Spleen (tissue), 11 donors: Measurements from ENCODE around the gene TRMO. TPM values are rescaled to one million over a fixed set of nuclear protein-coding genes. Genes with fewer than 3 reads are reported as not detected.

ENCODE experiments used
- DNase-seq: peaks from one replicate; pipeline ENCODE4 v3.0.0-alpha.2; 2020
- H3K27ac ChIP-seq, 8 donors: fragments of 200-600 bp; sonication (generic) in 7 of 8; 1 replicate in 4 of 8; 2 replicates in 4 of 8; pipeline versions ENCODE4 v1.5.0 to v1.8.0; 2016 to 2021; ENCODE audit warnings: inconsistent platforms in 4 of 8, mild to moderate bottlenecking in 4 of 8, moderate library complexity in 1 of 8
- H3K27me3 ChIP-seq, 7 donors: fragments of 200-600 bp; sonication (generic) in 6 of 7; replicated peaks in 1 of 7; 1 replicate in 4 of 7; 2 replicates in 3 of 7; pipeline versions ENCODE4 v1.5.0 to v1.8.0; 2016 to 2021; ENCODE audit warnings: inconsistent platforms in 3 of 7, mild to moderate bottlenecking in 1 of 7
- H3K36me3 ChIP-seq, 6 donors: fragments of 200-600 bp; sonication (generic) in 5 of 6; 1 replicate in 4 of 6; 2 replicates in 2 of 6; pipeline versions ENCODE4 v1.5.0 to v1.8.0; 2016 to 2021; ENCODE audit warnings: inconsistent platforms in 2 of 6
- H3K4me1 ChIP-seq, 6 donors: fragments of 200-600 bp; sonication (generic) in 5 of 6; 1 replicate in 3 of 6; 2 replicates in 3 of 6; pipeline versions ENCODE4 v1.5.0 to v1.8.0; 2016 to 2021; ENCODE audit warnings: inconsistent platforms in 3 of 6
- H3K4me3 ChIP-seq, 8 donors: fragments of 200-600 bp; sonication (generic) in 7 of 8; 1 replicate in 4 of 8; 2 replicates in 4 of 8; pipeline versions ENCODE4 v1.5.0 to v1.8.0; 2016 to 2021; ENCODE audit warnings: inconsistent platforms in 4 of 8, mild to moderate bottlenecking in 4 of 8, moderate library complexity in 2 of 8
- H3K9me3 ChIP-seq, 8 donors: fragments of 200-600 bp; sonication (generic) in 7 of 8; 1 replicate in 4 of 8; 2 replicates in 4 of 8; pipeline versions ENCODE4 v1.5.0 to v1.8.0; 2016 to 2021; ENCODE audit warnings: inconsistent platforms in 4 of 8
- POLR2A ChIP-seq, 3 donors: fragments of 450-650 bp; IDR thresholded peaks; one replicate each; pipeline ENCODE4 v1.5.1; 2017; ENCODE audit warnings: antibody characterized with exemption in 3 of 3, mild to moderate bottlenecking in 1 of 3
- POLR2AphosphoS5 ChIP-seq, 3 donors: sonication (generic); formaldehyde crosslinking; IDR thresholded peaks; one replicate each; pipeline ENCODE4 v1.5.1; 2017; ENCODE audit warnings: antibody characterized with exemption in 3 of 3
- WGBS, 5 donors: extraction: QIAGEN DNeasy Blood & Tissue Kit in 3 of 5; methylation state at CpG; one replicate each; pipeline versions ENCODE4 v1.1.5 to v1.1.7; 2013 to 2018; 5-methylcytosine and 5-hydroxymethylcytosine counted together
- intact Hi-C: fragments of 100-400 bp; cut with DNase I; formaldehyde crosslinking; loops from one replicate; pipeline ENCODE4 v1.15.0; 2023; ENCODE audit warnings: low total_unique reads
- polyA plus RNA-seq, 3 donors: library from polyadenylated mRNA; stranded (reverse); fragments of 200-250 nt; gene quantifications; one replicate each; pipeline ENCODE4 v1.2.1, GENCODE V29; 2013
- total RNA-seq, 7 donors: library from RNA; depleted of rRNA in 3 of 7; stranded (reverse); fragments of >200 nt in 3 of 7; fragmentation: NEBNext Ultra II Directional in 4 of 7; extraction: Animal tissue kit (Norgen Biotek cat#: 25700) in 4 of 7; gene quantifications; one replicate each; pipeline versions ENCODE4 v1.1.0 to v1.2.1, GENCODE V29; 2016 to 2021
- TF ChIP-seq, protein P1 (sequence below), 11 experiments: fragments of 200-600 bp in 7 of 11; fragments of 450-650 bp in 4 of 11; sonication (generic) in 4 of 11; IDR thresholded peaks in 8 of 11; conservative IDR thresholded peaks in 3 of 11; 1 replicate in 7 of 11; 2 replicates in 4 of 11; pipeline versions ENCODE4 v1.4.0 to v1.8.0; 2016 to 2021; ENCODE audit warnings: antibody characterized with exemption in 11 of 11, inconsistent platforms in 4 of 11, mild to moderate bottlenecking in 1 of 11
- donor health status: healthy with polysubstance abuse.
- donor health status: DM: no; HTN: no; CAD: no; lungs with moderate emphysema.
- donor health status: DM: no; HTN: no; CAD: no.
- donor health status: Bipolar disorder and iron deficiency.
- donor health status: healthy.
- donor health status: DM: no; HTN: no; CAD: no.
- donor health status: DM: yes; HTN: yes; CAD: no.

TRMO gene
- total and polyA plus RNA-seq, 10 donors, result 11.2 to 58.6 (median 22.5) TPM

DNA sequence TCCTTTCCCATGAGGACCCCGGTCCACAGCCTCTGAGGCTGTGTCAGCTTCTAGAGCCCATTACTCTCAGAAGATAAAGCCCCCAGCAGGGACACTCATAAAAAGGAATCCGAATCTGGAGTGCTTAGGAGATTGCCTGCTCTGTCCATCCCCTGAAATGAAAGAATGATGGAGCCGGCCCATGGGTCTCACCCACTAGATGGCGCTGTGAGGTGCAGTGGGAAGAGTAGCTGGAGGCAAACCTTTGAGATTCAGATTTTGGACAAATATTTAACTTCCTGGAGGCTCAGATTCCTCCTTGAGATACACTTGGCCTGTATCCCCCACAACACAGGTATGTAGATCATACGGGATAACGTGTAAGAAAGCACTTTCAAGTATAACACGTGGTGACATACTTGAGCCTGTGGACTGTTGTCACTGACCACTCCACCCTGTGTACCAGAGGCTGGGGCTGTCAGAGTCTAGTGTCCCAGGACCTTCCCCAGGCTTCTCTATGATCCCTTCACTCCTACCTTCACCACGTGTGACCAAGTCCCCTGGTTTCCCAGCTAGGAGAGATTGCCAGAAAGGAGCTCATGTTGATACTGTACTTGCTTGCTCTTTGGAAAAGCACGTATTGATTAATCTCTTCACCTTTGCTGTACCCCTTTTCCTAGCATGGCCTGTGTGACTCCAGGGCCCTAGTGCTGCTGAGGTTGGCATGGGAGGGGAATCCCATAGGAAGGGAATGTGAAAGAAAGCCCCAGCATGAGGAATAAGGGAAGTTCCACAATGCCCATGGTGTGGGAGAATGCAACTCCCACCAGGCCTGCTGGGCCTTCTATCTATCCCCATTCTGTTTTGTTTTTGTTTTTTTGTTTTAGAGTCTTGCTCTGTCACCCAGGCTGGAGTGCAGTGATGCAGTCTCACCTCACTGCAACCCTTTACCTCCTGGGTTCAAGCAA is 32.1 kb downstream of the TRMO start:
- intact Hi-C loops, result no loop called here

DNA sequence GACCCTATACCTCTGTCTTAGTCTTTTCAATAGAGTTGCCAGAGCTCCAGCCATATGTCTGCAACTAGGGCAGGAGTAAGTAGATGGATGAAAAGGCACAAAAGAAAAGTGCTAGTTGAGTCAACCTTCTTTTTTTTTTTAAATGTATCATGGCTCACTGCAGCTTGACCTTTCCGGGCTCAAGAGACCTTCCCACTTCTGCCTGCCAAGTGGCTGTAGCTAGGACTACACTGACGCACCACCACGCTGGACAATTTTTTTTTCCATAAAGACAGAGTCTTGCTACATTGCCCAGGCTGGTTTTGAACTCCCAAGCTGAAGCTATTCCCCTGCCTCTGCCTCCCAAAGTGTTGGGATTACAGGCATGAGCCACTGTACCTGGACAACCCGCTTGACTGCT is 42.0 kb downstream of the TRMO start:
- no peaks in the 10 kb centered on the region for H3K27me3 ChIP-seq
- DNase-seq, result no peak
- no peak overlapping the region for H3K27ac ChIP-seq
- WGBS, 5 donors, result 76 to 85% (median 80%) methylated on average over 4 of the region's 4 CpGs
- H3K4me1 ChIP-seq, result peaks cover 0 to 5% (median 0%) of the 10 kb centered on the region in 6 donors
- H3K36me3 ChIP-seq, result no peaks in the 10 kb centered on the region
- TF ChIP-seq POLR2AphosphoS5 (IDR thresholded peaks at IDR 0.05) (no peak), POLR2A (IDR thresholded peaks at IDR 0.05) (no peak)
- TF ChIP-seq, protein P1, sequence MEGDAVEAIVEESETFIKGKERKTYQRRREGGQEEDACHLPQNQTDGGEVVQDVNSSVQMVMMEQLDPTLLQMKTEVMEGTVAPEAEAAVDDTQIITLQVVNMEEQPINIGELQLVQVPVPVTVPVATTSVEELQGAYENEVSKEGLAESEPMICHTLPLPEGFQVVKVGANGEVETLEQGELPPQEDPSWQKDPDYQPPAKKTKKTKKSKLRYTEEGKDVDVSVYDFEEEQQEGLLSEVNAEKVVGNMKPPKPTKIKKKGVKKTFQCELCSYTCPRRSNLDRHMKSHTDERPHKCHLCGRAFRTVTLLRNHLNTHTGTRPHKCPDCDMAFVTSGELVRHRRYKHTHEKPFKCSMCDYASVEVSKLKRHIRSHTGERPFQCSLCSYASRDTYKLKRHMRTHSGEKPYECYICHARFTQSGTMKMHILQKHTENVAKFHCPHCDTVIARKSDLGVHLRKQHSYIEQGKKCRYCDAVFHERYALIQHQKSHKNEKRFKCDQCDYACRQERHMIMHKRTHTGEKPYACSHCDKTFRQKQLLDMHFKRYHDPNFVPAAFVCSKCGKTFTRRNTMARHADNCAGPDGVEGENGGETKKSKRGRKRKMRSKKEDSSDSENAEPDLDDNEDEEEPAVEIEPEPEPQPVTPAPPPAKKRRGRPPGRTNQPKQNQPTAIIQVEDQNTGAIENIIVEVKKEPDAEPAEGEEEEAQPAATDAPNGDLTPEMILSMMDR (IDR thresholded peaks at IDR 0.05 in 8 of 11, conservative IDR thresholded peaks at IDR 0.05 in 3 of 11), result no peak
- intact Hi-C loops, result no loop called here
- no peak overlapping the region for H3K4me3 ChIP-seq
- H3K9me3 ChIP-seq, result no peaks in the 10 kb centered on the region

More for the DNA sequence above, 32.1 kb downstream of the TRMO start:
- no peaks in the 10 kb centered on the region for H3K27me3 ChIP-seq
- H3K27ac ChIP-seq, result no peak overlapping the region
- H3K4me1 ChIP-seq, result peaks cover 0 to 9% (median 0%) of the 10 kb centered on the region in 6 donors
- peaks cover 0 to 5% (median 0%) of the 10 kb centered on the region in 6 donors for H3K36me3 ChIP-seq
- DNase-seq, result peak; percentile 84
- 57 to 66% (median 58%) methylated on average over 9 of the region's 9 CpGs for WGBS, 5 donors
- TF ChIP-seq POLR2AphosphoS5 (IDR thresholded peaks at IDR 0.05) (no peak), POLR2A (IDR thresholded peaks at IDR 0.05) (no peak)
- TF ChIP-seq, protein P1 (IDR thresholded peaks at IDR 0.05 in 8 of 11, conservative IDR thresholded peaks at IDR 0.05 in 3 of 11), result peak; percentile 25 to 79 (median 63)
- peaks cover 0 to 17% (median 11%) of the 10 kb centered on the region in 8 donors for H3K9me3 ChIP-seq
- H3K4me3 ChIP-seq, result no peak overlapping the region

DNA sequence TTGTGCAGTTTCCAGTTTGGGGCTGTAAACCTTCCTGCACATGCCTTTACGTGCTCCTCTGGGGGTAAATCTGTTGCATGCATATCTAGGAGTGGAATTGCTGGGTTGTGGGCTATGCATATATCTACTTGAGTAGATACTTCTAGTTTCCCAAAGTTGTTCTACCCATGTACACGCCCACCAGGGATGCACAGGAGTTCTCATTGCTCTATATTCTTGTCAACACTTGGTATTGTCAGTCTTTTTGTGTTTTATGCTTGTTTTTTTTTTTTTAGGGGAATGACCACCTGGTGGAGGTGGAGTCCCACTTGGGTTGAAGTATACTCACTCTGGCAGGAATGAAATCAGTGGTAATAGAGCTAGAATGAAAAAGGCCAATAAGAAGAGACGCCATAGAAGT is 46.2 kb downstream of the TRMO start:
- Histone ChIP-seq H3K4me3 (no peak overlapping the region), H3K4me1 (peaks cover 0 to 5% (median 0%) of the 10 kb centered on the region in 6 donors), H3K9me3 (no peaks in the 10 kb centered on the region), H3K27me3 (no peaks in the 10 kb centered on the region), H3K36me3 (no peaks in the 10 kb centered on the region), H3K27ac (no peak overlapping the region)
- no peak for DNase-seq
- TF ChIP-seq POLR2A (IDR thresholded peaks at IDR 0.05), result no peak
- 82 to 90% (median 88%) methylated on average over 3 of the region's 3 CpGs for WGBS, 5 donors
- intact Hi-C loops, result no loop called here

DNA sequence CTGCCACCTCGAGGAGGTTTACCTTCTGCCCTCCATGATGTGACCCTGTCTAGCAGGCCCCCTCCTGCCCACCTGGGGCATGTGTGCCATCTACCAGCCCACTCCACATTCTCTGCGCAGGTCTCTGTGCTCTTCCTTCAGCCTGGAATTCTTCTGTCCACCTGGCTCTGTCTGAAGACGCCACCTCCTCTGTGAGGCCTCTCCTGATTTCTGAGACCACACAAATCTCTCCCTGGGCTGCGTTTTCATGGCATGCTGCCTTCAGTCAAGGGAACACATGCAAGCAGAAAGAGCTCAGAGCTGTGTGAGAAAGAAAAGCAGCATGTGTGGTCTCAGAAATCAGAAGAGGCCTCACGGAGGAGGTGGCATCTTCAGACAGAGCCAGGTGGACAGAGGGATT is 47.2 kb downstream of the TRMO start:
- Histone ChIP-seq H3K36me3 (no peaks in the 10 kb centered on the region), H3K27ac (no peak overlapping the region), H3K27me3 (peaks cover 0 to 3% (median 0%) of the 10 kb centered on the region in 7 donors), H3K4me3 (no peak overlapping the region), H3K9me3 (no peaks in the 10 kb centered on the region), H3K4me1 (peaks cover 0 to 5% (median 0%) of the 10 kb centered on the region in 6 donors)
- WGBS, 5 donors, result 81 to 94% (median 90%) methylated on average over 5 of the region's 5 CpGs
- intact Hi-C loops, result no loop called here
- no peak for DNase-seq
- no peak for TF ChIP-seq POLR2AphosphoS5 (IDR thresholded peaks at IDR 0.05)
- TF ChIP-seq, protein P1 (IDR thresholded peaks at IDR 0.05 in 8 of 11, conservative IDR thresholded peaks at IDR 0.05 in 3 of 11), result no peak
- no peak for TF ChIP-seq POLR2A (IDR thresholded peaks at IDR 0.05)
